Measurements from ENCODE around the gene ADAMTS14. TPM values are rescaled to one million over a fixed set of nuclear protein-coding genes. Genes with fewer than 3 reads are reported as not detected.

The ADAMTS14 gene
- total RNA-seq, 2 experiments from 2014 or later: 0.03 TPM; not detected in 1

DNA sequence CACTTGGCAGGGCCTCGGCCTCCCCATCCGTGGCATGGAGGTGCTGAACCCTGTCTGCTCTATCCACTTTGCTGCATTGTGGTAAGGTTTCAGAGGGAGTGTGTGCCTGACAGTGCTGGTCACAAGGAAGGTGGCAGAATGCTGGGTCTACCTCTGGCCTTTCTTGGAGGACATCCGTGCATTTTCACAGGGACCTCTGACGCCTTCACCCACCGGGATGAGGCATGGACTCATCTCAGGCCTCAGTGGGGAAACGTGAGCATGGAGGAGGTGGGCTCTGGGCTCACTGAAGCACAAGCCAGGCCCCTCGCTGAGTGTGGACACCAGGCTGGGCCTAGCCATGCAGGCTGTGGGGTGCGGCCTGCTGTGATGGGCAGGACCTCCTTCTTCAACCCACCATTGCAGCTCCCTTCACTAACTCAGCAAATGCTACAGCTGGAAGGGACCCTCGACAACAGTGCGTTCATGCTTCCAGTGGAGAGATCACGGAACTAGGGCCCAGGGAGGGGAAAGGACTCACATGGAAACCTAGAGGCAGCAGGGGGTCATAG, 104.2 kb downstream of the ADAMTS14 start:
- intact Hi-C loops (cut with micrococcal nuclease; ENCODE audit: unreplicated experiment): no loop called here
- Histone ChIP-seq H3K4me1 (ENCODE audit: insufficient read depth, low read length, poor library complexity, severe bottlenecking) (no peaks in the 10 kb centered on the region), H3K36me3 (ENCODE audit: insufficient read depth, low read length) (no peaks in the 10 kb centered on the region), H2AFZ (ENCODE audit: low read length) (no peak overlapping the region), H3K9me3 (ENCODE audit: low read length) (no peaks in the 10 kb centered on the region), H4K20me1 (ENCODE audit: insufficient read depth, low read length) (no peaks in the 10 kb centered on the region), H3K4me2 (ENCODE audit: low read length) (no peak overlapping the region), H3K27ac (ENCODE audit: low read depth, low read length, poor library complexity, severe bottlenecking) (no peak overlapping the region), H3K79me2 (ENCODE audit: insufficient read depth, low read depth, low read length) (no peaks in the 10 kb centered on the region), H3K4me3 (ENCODE audit: low read depth, low read length, poor library complexity, severe bottlenecking) (no peak overlapping the region), H3K9me2 (ENCODE audit: insufficient read depth, low read length) (no peaks in the 10 kb centered on the region)
- CTCF ChIA-PET (ENCODE audit: unreplicated experiment): no interaction called here
- no peak for TF ChIP-seq EZH2phosphoT487 (IDR thresholded peaks at IDR 0.05; ENCODE audit: borderline replicate concordance, low read depth, low read length)
- TF ChIP-seq, protein P1, sequence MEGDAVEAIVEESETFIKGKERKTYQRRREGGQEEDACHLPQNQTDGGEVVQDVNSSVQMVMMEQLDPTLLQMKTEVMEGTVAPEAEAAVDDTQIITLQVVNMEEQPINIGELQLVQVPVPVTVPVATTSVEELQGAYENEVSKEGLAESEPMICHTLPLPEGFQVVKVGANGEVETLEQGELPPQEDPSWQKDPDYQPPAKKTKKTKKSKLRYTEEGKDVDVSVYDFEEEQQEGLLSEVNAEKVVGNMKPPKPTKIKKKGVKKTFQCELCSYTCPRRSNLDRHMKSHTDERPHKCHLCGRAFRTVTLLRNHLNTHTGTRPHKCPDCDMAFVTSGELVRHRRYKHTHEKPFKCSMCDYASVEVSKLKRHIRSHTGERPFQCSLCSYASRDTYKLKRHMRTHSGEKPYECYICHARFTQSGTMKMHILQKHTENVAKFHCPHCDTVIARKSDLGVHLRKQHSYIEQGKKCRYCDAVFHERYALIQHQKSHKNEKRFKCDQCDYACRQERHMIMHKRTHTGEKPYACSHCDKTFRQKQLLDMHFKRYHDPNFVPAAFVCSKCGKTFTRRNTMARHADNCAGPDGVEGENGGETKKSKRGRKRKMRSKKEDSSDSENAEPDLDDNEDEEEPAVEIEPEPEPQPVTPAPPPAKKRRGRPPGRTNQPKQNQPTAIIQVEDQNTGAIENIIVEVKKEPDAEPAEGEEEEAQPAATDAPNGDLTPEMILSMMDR (conservative IDR thresholded peaks at IDR 0.05; ENCODE audit: low read length): no peak
- POLR2A ChIA-PET: no interaction called here
- no peak for DNase-seq (ENCODE audit: low spot score)
- no TSS peak for BruUV-seq (replicated peaks)

DNA sequence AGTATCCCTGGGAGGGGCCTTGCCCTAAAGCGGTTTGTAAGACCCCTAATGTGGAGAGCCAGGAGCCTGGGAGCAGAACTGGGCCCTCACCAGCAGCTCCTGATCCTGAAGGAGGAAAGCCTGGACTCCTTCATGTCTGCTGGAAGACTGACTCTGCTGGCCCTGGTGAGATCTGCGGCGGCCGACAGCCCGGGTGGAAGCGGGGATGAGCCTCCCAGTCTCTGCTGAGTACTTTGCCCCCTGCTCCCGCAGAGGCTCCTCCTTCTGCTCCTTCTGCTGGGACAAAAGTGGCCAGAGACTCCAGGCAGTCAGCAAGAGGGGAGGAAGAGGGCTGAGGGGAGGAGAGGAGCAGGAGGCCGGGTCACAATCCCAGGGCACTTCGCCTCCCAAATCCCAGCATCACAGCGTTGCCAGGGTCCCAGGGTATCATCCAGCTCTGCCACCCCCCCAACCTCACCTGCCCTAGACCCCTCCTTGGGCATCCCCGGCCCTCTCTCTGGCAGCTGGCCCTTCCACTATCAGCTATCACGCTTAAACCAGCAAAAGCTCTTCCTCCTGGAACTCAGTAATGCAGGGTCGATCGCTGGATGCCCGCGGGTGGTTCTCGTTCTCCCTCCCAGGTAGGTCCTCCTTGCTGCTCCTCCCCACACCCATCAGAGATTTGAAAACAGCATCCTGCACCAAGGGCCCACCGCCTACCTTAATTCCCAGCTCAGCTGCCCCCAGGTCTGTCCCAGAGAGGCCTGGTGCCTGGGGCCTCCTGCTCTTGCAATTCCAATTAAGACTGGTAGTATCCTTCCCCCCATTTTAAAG, 105.0 kb downstream of the ADAMTS14 start:
- Histone ChIP-seq H4K20me1 (ENCODE audit: insufficient read depth, low read length) (no peaks in the 10 kb centered on the region), H3K27ac (ENCODE audit: low read depth, low read length, poor library complexity, severe bottlenecking) (no peak overlapping the region), H3K4me3 (ENCODE audit: low read depth, low read length, poor library complexity, severe bottlenecking) (no peak overlapping the region), H3K79me2 (ENCODE audit: insufficient read depth, low read depth, low read length) (no peaks in the 10 kb centered on the region), H3K9me3 (ENCODE audit: low read length) (no peaks in the 10 kb centered on the region), H2AFZ (ENCODE audit: low read length) (no peak overlapping the region), H3K36me3 (ENCODE audit: insufficient read depth, low read length) (no peaks in the 10 kb centered on the region), H3K4me2 (ENCODE audit: low read length) (no peak overlapping the region), H3K9me2 (ENCODE audit: insufficient read depth, low read length) (no peaks in the 10 kb centered on the region), H3K4me1 (ENCODE audit: insufficient read depth, low read length, poor library complexity, severe bottlenecking) (no peaks in the 10 kb centered on the region)
- CTCF ChIA-PET (ENCODE audit: unreplicated experiment): no interaction called here
- POLR2A ChIA-PET: no interaction called here
- intact Hi-C loops (cut with micrococcal nuclease; ENCODE audit: unreplicated experiment): no loop called here
- no TSS peak for BruUV-seq (replicated peaks)
- TF ChIP-seq, protein P1 (conservative IDR thresholded peaks at IDR 0.05; ENCODE audit: low read length): no peak
- no peak for TF ChIP-seq EZH2phosphoT487 (IDR thresholded peaks at IDR 0.05; ENCODE audit: borderline replicate concordance, low read depth, low read length)
- no peak for DNase-seq (ENCODE audit: low spot score)

DNA sequence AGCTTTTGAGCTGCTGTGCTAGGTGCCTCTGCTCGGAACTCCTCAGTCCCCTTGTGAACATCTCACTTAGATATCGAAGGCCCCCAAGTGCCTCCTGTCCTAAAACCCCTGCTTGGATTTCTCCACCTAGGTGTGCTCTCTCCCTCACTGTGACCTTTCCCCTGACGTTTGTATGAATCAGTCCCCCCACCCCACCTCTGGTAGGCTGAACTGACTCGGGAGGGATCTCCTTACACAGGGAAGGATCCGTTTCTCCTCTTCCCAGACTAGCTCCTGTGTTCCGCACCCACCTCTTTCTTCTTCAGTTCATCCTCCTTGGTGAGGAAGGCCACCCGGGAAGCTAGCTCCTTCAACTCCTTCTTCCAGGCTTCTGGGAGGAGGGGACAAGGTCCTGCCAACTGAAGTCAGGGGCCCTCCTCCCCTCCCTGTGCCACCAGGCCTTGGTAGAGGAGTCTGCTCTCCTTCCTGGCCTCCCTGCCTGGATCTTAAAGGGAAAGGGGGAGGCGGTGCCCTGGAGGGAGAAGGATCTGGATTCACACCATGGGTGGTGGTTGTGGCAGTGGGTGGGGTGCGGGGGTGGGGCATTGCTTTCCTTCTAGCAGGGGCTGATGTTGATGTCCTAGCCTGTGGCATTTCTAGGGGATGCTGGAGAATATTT, 106.1 kb downstream of the ADAMTS14 start:
- H3K4me1 ChIP-seq (ENCODE audit: insufficient read depth, low read length, poor library complexity, severe bottlenecking): no peaks in the 10 kb centered on the region
- no peak overlapping the region for H3K4me2 ChIP-seq (ENCODE audit: low read length)
- ChIA-PET CTCF (ENCODE audit: unreplicated experiment) (no interaction called here), POLR2A (no interaction called here)
- no peaks in the 10 kb centered on the region for H3K9me2 ChIP-seq (ENCODE audit: insufficient read depth, low read length)
- no peak overlapping the region for H2AFZ ChIP-seq (ENCODE audit: low read length)
- intact Hi-C loops (cut with micrococcal nuclease; ENCODE audit: unreplicated experiment): no loop called here
- no peaks in the 10 kb centered on the region for H3K79me2 ChIP-seq (ENCODE audit: insufficient read depth, low read depth, low read length)
- BruUV-seq (replicated peaks): no TSS peak
- DNase-seq (ENCODE audit: low spot score): no peak
- no peaks in the 10 kb centered on the region for H3K9me3 ChIP-seq (ENCODE audit: low read length)
- no peaks in the 10 kb centered on the region for H3K36me3 ChIP-seq (ENCODE audit: insufficient read depth, low read length)
- TF ChIP-seq, protein P1 (conservative IDR thresholded peaks at IDR 0.05; ENCODE audit: low read length): no peak
- TF ChIP-seq EZH2phosphoT487 (IDR thresholded peaks at IDR 0.05; ENCODE audit: borderline replicate concordance, low read depth, low read length): no peak
- no peak overlapping the region for H3K27ac ChIP-seq (ENCODE audit: low read depth, low read length, poor library complexity, severe bottlenecking)
- H4K20me1 ChIP-seq (ENCODE audit: insufficient read depth, low read length): no peaks in the 10 kb centered on the region
- no peak overlapping the region for H3K4me3 ChIP-seq (ENCODE audit: low read depth, low read length, poor library complexity, severe bottlenecking)

Data from OCI-LY7 (cell line).